Type B pancreatic cell (in vitro differentiated cells): ENCODE data around the gene LIPT1. TPM values are rescaled to one million over a fixed set of nuclear protein-coding genes. Genes with fewer than 3 reads are reported as not detected.
A peak's percentile ranks its signal among the peaks of the same experiment; 100 is the strongest.

Experiments used
- DNase-seq: peaks from one replicate; pipeline ENCODE4 v3.0.0; 2021; ENCODE audit warnings: mixed read lengths; ENCODE audit not compliant: unreplicated experiment; ENCODE audit errors: extremely low spot score
- H3K27ac Mint-ChIP-seq: 2 replicates; pipeline ENCODE4 v1.8.0; 2021; ENCODE audit warnings: mild to moderate bottlenecking, mixed read lengths
- H3K27me3 Mint-ChIP-seq: 2 replicates; pipeline ENCODE4 v1.8.0; 2021; ENCODE audit warnings: mixed read lengths
- H3K36me3 Mint-ChIP-seq: 2 replicates; pipeline ENCODE4 v1.8.0; 2021; ENCODE audit warnings: mixed read lengths
- H3K4me1 Mint-ChIP-seq: one replicate; pipeline ENCODE4 v1.8.0; 2021; ENCODE audit warnings: mixed read lengths; ENCODE audit not compliant: unreplicated experiment
- H3K4me3 Mint-ChIP-seq: 2 replicates; pipeline ENCODE4 v1.8.0; 2021; ENCODE audit warnings: mild to moderate bottlenecking, mixed read lengths
- H3K9me3 Mint-ChIP-seq: 2 replicates; pipeline ENCODE4 v1.8.0; 2021; ENCODE audit warnings: mixed read lengths
- total RNA-seq: library from RNA; stranded (reverse); gene quantifications from 2 replicates; pipeline ENCODE4 v1.2.1, GENCODE V29; 2021; ENCODE audit warnings: low replicate concordance
- TF ChIP-seq, protein P1 (sequence below): fragments of 200-600 bp; sonication (generic); conservative IDR thresholded peaks from 2 replicates; pipeline ENCODE4 v1.5.0; 2021; ENCODE audit warnings: antibody characterized with exemption, mild to moderate bottlenecking

Gene LIPT1
- total RNA-seq, 1 donor from 2014 or later: 5.3 TPM

DNA sequence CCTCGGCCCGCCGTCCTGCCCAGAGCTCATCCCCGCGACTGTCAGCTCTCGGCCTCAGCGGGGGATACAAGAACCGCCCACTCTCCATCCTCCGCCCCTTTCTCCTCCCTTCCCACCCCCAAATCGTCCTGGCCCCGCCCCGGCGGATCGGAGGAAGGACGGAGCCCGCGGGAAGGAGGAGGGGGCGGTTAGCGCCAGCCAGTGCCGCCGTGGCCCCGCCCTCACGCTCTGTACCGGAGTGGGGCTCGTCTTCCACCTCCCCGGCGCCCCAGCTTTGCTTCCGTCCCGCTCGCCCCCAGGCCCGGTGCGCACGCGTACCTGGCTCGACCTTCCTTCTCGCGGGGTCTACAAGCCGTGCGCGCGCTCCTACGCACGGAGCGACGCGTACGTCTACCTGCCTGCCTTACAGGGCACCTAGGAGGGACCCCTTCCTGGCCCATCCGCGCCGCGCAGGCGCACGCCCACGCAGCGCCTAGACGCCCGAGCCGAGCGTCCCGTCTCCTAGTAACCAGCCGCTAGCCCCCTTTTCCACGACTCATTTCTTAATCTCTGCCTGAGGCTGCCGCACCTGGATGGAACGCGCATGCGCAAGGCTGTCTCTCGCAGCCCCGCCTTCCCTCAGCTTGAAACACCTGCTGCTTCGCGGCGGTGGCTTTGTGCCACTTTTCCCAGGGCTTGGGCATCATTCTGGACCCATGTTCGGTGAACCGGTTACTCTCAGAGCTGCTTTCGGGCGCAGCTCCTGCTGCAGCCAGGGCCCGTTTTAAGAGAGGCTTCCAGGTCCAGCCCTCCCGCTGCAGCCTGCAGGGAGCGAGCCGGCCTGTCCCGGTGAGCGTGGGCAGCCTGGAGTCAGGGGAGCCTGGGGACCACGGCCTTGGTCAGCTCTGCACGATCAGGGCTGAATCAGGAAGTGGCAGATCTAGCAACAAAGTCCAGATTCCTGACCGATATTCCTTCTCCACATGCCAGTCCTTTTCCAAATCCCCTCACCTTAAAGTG, 13.4 kb upstream of the LIPT1 start, which contains the start of gene C2orf15:
TSS of gene C2orf15 (plus strand) at position 598 of the 999 bp plus-strand sequence. CDS start 8,852 bp downstream, outside the sequence.
- Mint-ChIP-seq H3K9me3 (peaks cover 4% of the 10 kb centered on the region), H3K4me3 (peak within 1 kb of the TSS; percentile 99), H3K36me3 (peaks cover 8% of the 10 kb centered on the region), H3K27ac (peak within 1 kb of the TSS; percentile 95), H3K4me1 (no peaks in the 10 kb centered on the region), H3K27me3 (no peaks in the 10 kb centered on the region)
- TF ChIP-seq, protein P1, sequence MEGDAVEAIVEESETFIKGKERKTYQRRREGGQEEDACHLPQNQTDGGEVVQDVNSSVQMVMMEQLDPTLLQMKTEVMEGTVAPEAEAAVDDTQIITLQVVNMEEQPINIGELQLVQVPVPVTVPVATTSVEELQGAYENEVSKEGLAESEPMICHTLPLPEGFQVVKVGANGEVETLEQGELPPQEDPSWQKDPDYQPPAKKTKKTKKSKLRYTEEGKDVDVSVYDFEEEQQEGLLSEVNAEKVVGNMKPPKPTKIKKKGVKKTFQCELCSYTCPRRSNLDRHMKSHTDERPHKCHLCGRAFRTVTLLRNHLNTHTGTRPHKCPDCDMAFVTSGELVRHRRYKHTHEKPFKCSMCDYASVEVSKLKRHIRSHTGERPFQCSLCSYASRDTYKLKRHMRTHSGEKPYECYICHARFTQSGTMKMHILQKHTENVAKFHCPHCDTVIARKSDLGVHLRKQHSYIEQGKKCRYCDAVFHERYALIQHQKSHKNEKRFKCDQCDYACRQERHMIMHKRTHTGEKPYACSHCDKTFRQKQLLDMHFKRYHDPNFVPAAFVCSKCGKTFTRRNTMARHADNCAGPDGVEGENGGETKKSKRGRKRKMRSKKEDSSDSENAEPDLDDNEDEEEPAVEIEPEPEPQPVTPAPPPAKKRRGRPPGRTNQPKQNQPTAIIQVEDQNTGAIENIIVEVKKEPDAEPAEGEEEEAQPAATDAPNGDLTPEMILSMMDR: no peak
- peak; percentile 97 for DNase-seq

DNA sequence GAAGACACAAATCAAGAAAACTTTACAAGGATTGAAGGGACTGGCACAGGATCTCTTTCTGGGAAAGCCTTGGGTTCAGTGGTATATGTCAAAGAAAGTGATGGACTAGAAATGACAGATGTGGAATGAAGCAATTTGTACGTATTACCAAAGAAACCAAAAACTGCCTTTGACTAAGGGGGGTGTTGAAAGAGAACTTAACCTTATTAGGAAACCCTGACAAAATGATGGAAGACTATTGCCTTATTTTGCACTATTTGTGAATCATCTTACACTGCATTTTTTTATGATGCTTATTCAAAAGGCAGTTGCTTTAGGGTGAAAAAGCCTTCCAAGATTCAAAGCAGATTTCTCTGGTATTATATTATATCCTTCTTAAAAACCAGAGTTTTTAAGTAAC, 4.1 kb upstream of the LIPT1 start:
- Mint-ChIP-seq H3K36me3 (peaks cover 3% of the 10 kb centered on the region), H3K4me1 (peaks cover 10% of the 10 kb centered on the region), H3K4me3 (no peak overlapping the region), H3K27ac (no peak overlapping the region), H3K9me3 (no peaks in the 10 kb centered on the region), H3K27me3 (no peaks in the 10 kb centered on the region)
- TF ChIP-seq, protein P1: no peak
- DNase-seq: no peak

DNA sequence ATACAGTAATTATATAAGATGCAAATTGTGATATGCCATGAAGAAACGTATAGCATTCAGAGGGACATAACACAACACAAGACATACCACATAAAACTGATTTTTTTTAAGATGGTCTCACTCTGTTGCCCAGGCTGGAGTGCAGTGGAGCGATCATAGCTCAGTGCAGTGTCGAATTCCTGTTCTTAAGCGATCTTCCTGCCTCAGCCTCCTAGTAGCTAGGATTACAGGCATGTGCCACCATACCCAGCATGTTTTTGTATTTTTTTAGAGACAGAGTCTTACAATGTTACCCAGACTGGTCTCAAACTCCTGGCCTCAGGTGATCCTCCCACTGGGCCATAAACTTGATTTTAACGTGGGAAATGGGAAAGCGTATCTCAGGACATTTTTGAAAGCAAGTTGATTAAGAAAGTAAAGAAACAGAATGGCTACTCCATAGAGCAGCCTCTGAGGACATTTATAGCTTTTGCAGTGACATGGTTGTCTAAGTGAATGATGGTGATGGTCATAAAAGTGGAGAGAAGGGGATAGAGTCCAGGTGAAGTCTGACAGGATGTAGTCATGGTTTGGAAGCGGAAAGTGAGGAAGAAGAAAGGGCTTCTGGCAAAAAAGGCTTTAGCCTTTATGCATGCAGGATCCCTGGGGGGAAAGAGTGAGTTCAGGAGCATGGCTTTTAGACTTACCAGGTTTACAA, 2.4 kb upstream of the LIPT1 start:
- TF ChIP-seq, protein P1: no peak
- Mint-ChIP-seq H3K4me1 (peaks cover 17% of the 10 kb centered on the region), H3K27ac (no peak overlapping the region), H3K9me3 (no peaks in the 10 kb centered on the region), H3K4me3 (no peak overlapping the region), H3K27me3 (no peaks in the 10 kb centered on the region), H3K36me3 (peaks cover 6% of the 10 kb centered on the region)
- no peak for DNase-seq

DNA sequence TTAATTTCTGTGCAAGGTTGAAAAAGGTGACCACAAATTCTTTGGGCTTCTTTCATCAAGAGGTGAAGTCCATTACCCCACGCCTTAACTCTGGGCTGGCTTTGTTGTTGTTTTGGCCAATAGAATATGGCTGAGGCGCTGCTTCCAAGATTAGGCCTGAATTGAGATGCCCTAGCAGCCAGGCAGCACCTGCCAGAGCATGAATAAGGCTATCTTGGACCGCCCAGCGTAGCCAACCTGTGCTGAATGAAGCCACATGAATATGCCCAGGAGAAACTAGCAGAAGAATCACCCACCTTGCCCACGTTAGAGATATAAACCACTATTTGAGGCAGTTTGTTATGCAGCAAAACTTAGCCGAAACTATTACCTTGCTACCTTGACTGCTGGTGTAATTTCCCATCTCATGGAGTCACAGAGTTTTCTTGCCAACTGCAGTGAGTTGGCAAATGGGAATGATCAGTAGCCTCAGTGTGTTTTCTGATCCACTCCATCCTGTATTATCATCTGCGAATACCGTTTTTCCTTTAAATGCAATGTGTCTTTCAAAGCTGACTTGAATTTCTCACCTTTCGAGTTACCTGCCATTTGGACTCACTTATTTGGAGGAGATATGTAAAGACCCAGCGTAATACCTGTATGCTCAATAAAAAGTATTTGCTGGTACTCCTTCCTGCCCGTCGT, 704 bp upstream of the LIPT1 start:
- DNase-seq: no peak
- peaks cover 7% of the 10 kb centered on the region for H3K36me3 Mint-ChIP-seq
- peaks cover 18% of the 10 kb centered on the region for H3K4me1 Mint-ChIP-seq
- H3K27ac Mint-ChIP-seq: no peak overlapping the region
- no peak overlapping the region for H3K4me3 Mint-ChIP-seq
- TF ChIP-seq, protein P1: no peak
- no peaks in the 10 kb centered on the region for H3K9me3 Mint-ChIP-seq
- H3K27me3 Mint-ChIP-seq: no peaks in the 10 kb centered on the region

DNA sequence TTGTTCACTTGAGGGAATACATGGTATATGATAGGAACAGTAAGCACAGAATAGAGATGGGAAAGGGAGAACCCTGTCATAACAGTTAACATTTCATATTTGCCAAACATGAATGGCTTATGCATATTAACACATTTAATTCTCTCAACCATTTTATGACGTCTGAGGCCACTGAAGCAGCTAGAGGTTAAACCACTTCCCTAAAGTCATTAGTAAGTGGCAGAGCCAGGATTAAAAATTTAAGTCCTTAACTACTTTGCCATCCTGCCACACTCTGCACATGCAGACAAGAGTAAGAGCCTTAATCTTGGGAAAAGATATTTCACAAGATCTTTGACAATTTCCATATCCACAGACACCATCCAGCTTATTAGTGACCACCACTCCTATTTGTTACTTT, 2.1 kb downstream of the LIPT1 start:
- TF ChIP-seq, protein P1: no peak
- H3K4me3 Mint-ChIP-seq: peak overlapping the region; percentile 53

More for the DNA sequence above, 2.1 kb downstream of the LIPT1 start:
- DNase-seq: no peak
- Mint-ChIP-seq H3K4me1 (peaks cover 18% of the 10 kb centered on the region), H3K36me3 (peaks cover 12% of the 10 kb centered on the region), H3K27me3 (no peaks in the 10 kb centered on the region), H3K9me3 (no peaks in the 10 kb centered on the region), H3K27ac (no peak overlapping the region)
